OCI-LY7 (cell line): ENCODE measurements around the gene OGFOD3. TPM values are rescaled to one million over a fixed set of nuclear protein-coding genes. Genes with fewer than 3 reads are reported as not detected.

Experiments
- BruUV-seq: library from RNA; stranded (reverse); fragments of 400-500 nt; replicated peaks from 2 replicates; lab custom pipeline; 2021; lab: Mats Ljungman, UMichigan
- CTCF ChIA-PET: fragments of 300-600 bp; sonication (Branson Sonifier 250); formaldehyde crosslinking; loops from one replicate; lab custom pipeline; 2022; ENCODE audit warnings: antibody characterized with exemption; ENCODE audit not compliant: unreplicated experiment; lab: Charles Lee
- POLR2A ChIA-PET: fragments of 300-600 bp; sonication (Branson Sonifier 250); formaldehyde crosslinking; loops from one replicate; lab custom pipeline; 2022; ENCODE audit warnings: antibody characterized with exemption; lab: Charles Lee
- DNase-seq: peaks from one replicate; pipeline ENCODE4 v3.0.0-alpha.2; 2015; ENCODE audit warnings: low spot score
- H2AFZ ChIP-seq: fragments of 200-600 bp; sonication (generic), shearing (Covaris generic); 2 replicates; pipeline ENCODE4 v1.6.1; 2014; ENCODE audit warnings: mild to moderate bottlenecking, antibody characterized with exemption, low read length, moderate library complexity
- H3K27ac ChIP-seq: fragments of 200-600 bp; sonication (generic); 2 replicates; pipeline ENCODE4 v1.5.1; 2014; ENCODE audit warnings: mixed run types, low read depth, mild to moderate bottlenecking, moderate library complexity, low read length, inconsistent platforms; ENCODE audit not compliant: poor library complexity, severe bottlenecking
- H3K36me3 ChIP-seq: fragments of 200-600 bp; sonication (generic); 2 replicates; pipeline ENCODE4 v1.6.1; 2014; ENCODE audit warnings: mild to moderate bottlenecking, antibody characterized with exemption, low read length, moderate library complexity, mixed read lengths; ENCODE audit not compliant: insufficient read depth
- H3K4me1 ChIP-seq: fragments of 200-600 bp; sonication (generic); 2 replicates; pipeline ENCODE4 v1.5.1; 2014; ENCODE audit warnings: mild to moderate bottlenecking, low read length; ENCODE audit not compliant: insufficient read depth, poor library complexity, severe bottlenecking
- H3K4me2 ChIP-seq: fragments of 200-600 bp; sonication (generic); 2 replicates; pipeline ENCODE4 v1.6.1; 2014; ENCODE audit warnings: mild to moderate bottlenecking, low read length
- H3K4me3 ChIP-seq: fragments of 200-600 bp; sonication (generic); 2 replicates; pipeline ENCODE4 v1.5.1; 2014; ENCODE audit warnings: mild to moderate bottlenecking, low read depth, low read length; ENCODE audit not compliant: poor library complexity, severe bottlenecking
- H3K79me2 ChIP-seq: fragments of 200-600 bp; sonication (generic); 2 replicates; pipeline ENCODE4 v1.6.1; 2016; ENCODE audit warnings: low read depth, mild to moderate bottlenecking, low read length, moderate library complexity, mixed read lengths; ENCODE audit not compliant: insufficient read depth
- H3K9me2 ChIP-seq: fragments of 200-600 bp; sonication (generic); 2 replicates; pipeline ENCODE4 v1.6.1; 2016; ENCODE audit warnings: mild to moderate bottlenecking, low read length, mixed read lengths; ENCODE audit not compliant: insufficient read depth
- H3K9me3 ChIP-seq: fragments of 200-600 bp; sonication (generic); 2 replicates; pipeline ENCODE4 v1.6.1; 2014; ENCODE audit warnings: mild to moderate bottlenecking, mixed run types, low read length, mixed read lengths
- H4K20me1 ChIP-seq: fragments of 200-600 bp; sonication (generic); 2 replicates; pipeline ENCODE4 v1.6.1; 2014; ENCODE audit warnings: mild to moderate bottlenecking, antibody characterized with exemption, low read length, moderate library complexity, mixed read lengths; ENCODE audit not compliant: insufficient read depth
- CTCF ChIP-seq: fragments of 200-600 bp; sonication (generic); conservative IDR thresholded peaks from 2 replicates; pipeline ENCODE4 v1.5.1; 2014; ENCODE audit warnings: mild to moderate bottlenecking, antibody characterized with exemption, low read length, moderate library complexity, mixed read lengths
- EZH2phosphoT487 ChIP-seq: fragments of 200-600 bp; sonication (generic); IDR thresholded peaks from 2 replicates; pipeline ENCODE4 v1.6.1; 2018; ENCODE audit warnings: low read depth, borderline replicate concordance, mild to moderate bottlenecking, mixed run types, antibody characterized with exemption, low read length, moderate library complexity, mixed read lengths
- intact Hi-C: fragments of 100-400 bp; cut with micrococcal nuclease; formaldehyde crosslinking; loops from one replicate; pipeline ENCODE4 v1.10.0; 2022; ENCODE audit not compliant: unreplicated experiment
- total RNA-seq, 2 experiments: library from RNA; depleted of rRNA in 1 of 2; stranded (reverse); fragments of >200 nt in 1 of 2; shearing (Covaris generic) in 1 of 2; gene quantifications; 2 replicates each; pipeline ENCODE4 v1.2.3, GENCODE V29; 2014 to 2022

OGFOD3 gene
- total RNA-seq, 2 experiments from 2014 or later: 55.6 to 65.2 TPM

GRCh38 chr17:82432017-82432416 lies 13.6 kb upstream of the OGFOD3 start:
- no peak overlapping the region for H3K27ac ChIP-seq
- H3K4me2 ChIP-seq: no peak overlapping the region
- no peaks in the 10 kb centered on the region for H3K9me2 ChIP-seq
- no peak for DNase-seq
- intact Hi-C loops: no loop called here
- no peaks in the 10 kb centered on the region for H3K9me3 ChIP-seq
- no peak overlapping the region for H2AFZ ChIP-seq
- H3K79me2 ChIP-seq: no peaks in the 10 kb centered on the region
- ChIA-PET POLR2A (no interaction called here), CTCF (no interaction called here)
- H3K4me1 ChIP-seq: peaks cover 11% of the 10 kb centered on the region
- H3K36me3 ChIP-seq: peaks cover 34% of the 10 kb centered on the region
- no TSS peak for BruUV-seq
- no peaks in the 10 kb centered on the region for H4K20me1 ChIP-seq
- no peak overlapping the region for H3K4me3 ChIP-seq
- TF ChIP-seq CTCF (peak; percentile 44; the same call in 1 of the 2 replicates), EZH2phosphoT487 (no peak)

GRCh38 chr17:82429824-82430223 lies 11.4 kb upstream of the OGFOD3 start:
- intact Hi-C loops: no loop called here
- H3K4me1 ChIP-seq: peaks cover 12% of the 10 kb centered on the region
- peaks cover 17% of the 10 kb centered on the region; the same call in 1 of the 2 replicates for H3K36me3 ChIP-seq
- H3K4me3 ChIP-seq: no peak overlapping the region
- no TSS peak for BruUV-seq
- H3K9me3 ChIP-seq: no peaks in the 10 kb centered on the region
- DNase-seq: no peak
- no peak for TF ChIP-seq CTCF
- TF ChIP-seq EZH2phosphoT487: no peak
- no peak overlapping the region for H3K27ac ChIP-seq
- ChIA-PET POLR2A (no interaction called here), CTCF (no interaction called here)
- no peaks in the 10 kb centered on the region for H4K20me1 ChIP-seq
- no peak overlapping the region for H3K4me2 ChIP-seq
- no peaks in the 10 kb centered on the region for H3K79me2 ChIP-seq
- no peak overlapping the region for H2AFZ ChIP-seq
- H3K9me2 ChIP-seq: no peaks in the 10 kb centered on the region

GRCh38 chr17:82428546-82428945 lies 10.2 kb upstream of the OGFOD3 start:
- no TSS peak for BruUV-seq
- Histone ChIP-seq H3K9me2 (no peaks in the 10 kb centered on the region), H3K36me3 (peaks cover 10% of the 10 kb centered on the region; the same call in 1 of the 2 replicates), H3K79me2 (no peaks in the 10 kb centered on the region), H2AFZ (no peak overlapping the region), H3K4me2 (no peak overlapping the region), H3K9me3 (no peaks in the 10 kb centered on the region), H3K4me1 (peaks cover 4% of the 10 kb centered on the region), H3K4me3 (no peak overlapping the region), H4K20me1 (no peaks in the 10 kb centered on the region), H3K27ac (no peak overlapping the region)
- ChIA-PET POLR2A (interaction anchor here (1.2 kb wide), 1 partner anchor 21 kb away, joined by 3 read pairs; no protein-coding TSS in a partner anchor), CTCF (no interaction called here)
- DNase-seq: no peak
- no peak for TF ChIP-seq CTCF
- TF ChIP-seq EZH2phosphoT487: no peak
- intact Hi-C loops: no loop called here
